ENCODE data around the gene LRCH3.

GRCh38 chr3:197856199-197856816 is 65.3 kb downstream of the LRCH3 start:
- no peak for TF ChIP-seq CTCF (IDR thresholded peaks at IDR 0.05; ENCODE audit: insufficient read depth, low read length)
- no peak for TF ChIP-seq GABPA (IDR thresholded peaks at IDR 0.05; ENCODE audit: low read depth)
- no peak for TF ChIP-seq POLR2AphosphoS5 (IDR thresholded peaks at IDR 0.05; ENCODE audit: low read depth)
- TF ChIP-seq REST (IDR thresholded peaks at IDR 0.05; ENCODE audit: insufficient replicate concordance, low read depth), result no peak

All from HL-60 (cell line).